GM21717 (cell line): ENCODE measurements around the gene CD68.

Experiments used
- ATAC-seq: cut with Tn5 transposase; IDR thresholded peaks from one replicate; pipeline ENCODE4 v1.9.1; 2021; ENCODE audit warnings: mild to moderate bottlenecking, moderate library complexity; ENCODE audit not compliant: unreplicated experiment

The CD68 gene

GRCh38 chr17:7579001-7579833 is at the start of gene CD68:
TSS of gene CD68 (plus strand) at chr17:7579638. CDS start at chr17:7579678, 40 bp downstream.
- ATAC-seq = no peak

DNA sequence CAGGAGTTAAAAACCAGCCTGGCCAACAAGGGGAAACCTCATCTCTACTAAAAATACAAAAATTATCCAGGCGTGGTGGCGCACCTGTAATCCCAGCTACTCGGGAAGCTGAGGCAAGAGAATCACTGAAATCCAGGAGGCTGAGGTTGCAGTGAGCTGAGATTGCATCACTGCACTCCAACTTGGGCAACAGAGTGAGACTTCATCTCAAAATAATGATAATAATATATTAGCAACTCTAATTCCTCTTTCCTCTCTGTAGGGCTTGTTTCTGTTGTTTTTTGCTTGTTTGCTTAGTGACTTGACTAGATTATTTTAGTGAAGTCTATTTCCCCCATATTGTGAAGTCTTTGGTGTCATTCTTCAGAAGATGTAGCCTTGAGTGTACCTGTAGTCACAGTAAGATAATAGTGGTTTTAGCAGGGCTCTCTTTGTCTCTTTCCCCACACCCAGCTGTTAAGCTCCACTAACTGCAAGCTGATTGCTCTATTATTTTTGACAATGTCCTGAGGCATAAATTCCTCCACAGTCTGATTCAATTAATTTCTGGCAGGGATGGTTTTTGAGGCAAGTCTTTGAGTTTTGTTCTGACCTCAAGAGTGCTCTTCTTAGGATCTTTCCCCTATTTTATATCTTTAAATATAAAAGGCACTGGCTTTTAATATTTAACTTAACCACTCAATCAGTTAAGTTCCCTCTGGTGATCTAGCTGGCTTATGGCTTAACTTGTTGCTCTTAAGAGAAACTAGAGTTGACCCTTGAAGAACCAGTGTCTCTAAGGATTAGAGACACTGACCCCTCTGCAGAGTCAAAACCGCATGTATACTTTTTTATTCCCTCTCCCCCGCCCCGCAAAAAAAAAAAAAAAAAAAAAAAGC is 49.2 kb upstream of the CD68 start:
- no peak for ATAC-seq

GRCh38 chr17:7538050-7538449 is 41.4 kb upstream of the CD68 start:
- no peak for ATAC-seq

GRCh38 chr17:7538891-7539545 is 40.4 kb upstream of the CD68 start:
- no peak for ATAC-seq

GRCh38 chr17:7541074-7541621 is 38.3 kb upstream of the CD68 start:
- no peak for ATAC-seq

DNA sequence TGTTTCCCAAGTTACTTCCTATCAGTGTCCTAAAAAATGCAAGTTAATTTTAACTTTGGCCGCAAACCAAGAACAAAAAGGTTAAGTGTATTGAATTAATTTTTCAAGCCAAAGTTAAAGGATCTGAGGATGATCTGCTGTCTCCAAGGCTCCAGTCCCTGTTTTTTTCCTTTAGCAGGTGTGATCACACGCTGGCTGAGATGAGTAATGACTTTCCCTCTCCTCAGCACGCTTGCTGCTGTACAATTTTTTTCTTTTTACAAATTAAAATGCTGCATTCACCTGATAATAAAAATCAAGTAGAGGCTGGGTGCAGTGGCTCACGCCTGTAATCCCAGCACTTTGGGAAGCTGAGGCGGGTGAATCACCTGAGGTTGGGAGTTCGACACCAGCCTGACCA is 34.5 kb upstream of the CD68 start:
- no peak for ATAC-seq

- no peak for ATAC-seq
Measured at GRCh38 chr17:7548585-7549400, 30.6 kb upstream of the CD68 start, which contains the start of gene TNFSF12. TSS of gene TNFSF12 (plus strand) at chr17:7549058. CDS start at chr17:7549154, 96 bp downstream.

- ATAC-seq = no peak
Measured at GRCh38 chr17:7549401-7550055, 29.9 kb upstream of the CD68 start.

DNA sequence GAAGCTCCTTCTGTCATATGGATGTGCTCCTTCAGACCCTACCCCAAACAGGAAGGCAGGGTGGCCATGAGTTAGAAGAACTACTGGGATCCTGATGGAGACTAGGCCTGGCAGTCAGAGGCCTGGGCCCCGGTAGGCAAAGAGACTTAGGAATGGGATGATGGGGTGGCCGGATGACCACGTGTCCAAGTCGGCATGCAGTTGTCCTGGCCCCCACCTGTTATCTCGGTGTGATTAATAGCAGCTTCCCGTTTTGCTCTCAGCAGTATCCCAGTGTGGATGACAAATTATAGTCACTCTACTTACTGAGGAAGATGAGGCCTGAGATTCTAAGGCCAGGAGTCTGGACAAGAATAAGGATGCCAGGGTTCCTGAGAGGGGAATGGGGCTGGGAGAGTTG is 29.1 kb upstream of the CD68 start:
- ATAC-seq = no peak

- ATAC-seq = no peak
Measured at GRCh38 chr17:7551396-7551795, 28.0 kb upstream of the CD68 start.

- ATAC-seq = peak; percentile 52
Measured at GRCh38 chr17:7552621-7553051, 26.8 kb upstream of the CD68 start.

GRCh38 chr17:7553356-7553755 is 26.1 kb upstream of the CD68 start:
- ATAC-seq = no peak

DNA sequence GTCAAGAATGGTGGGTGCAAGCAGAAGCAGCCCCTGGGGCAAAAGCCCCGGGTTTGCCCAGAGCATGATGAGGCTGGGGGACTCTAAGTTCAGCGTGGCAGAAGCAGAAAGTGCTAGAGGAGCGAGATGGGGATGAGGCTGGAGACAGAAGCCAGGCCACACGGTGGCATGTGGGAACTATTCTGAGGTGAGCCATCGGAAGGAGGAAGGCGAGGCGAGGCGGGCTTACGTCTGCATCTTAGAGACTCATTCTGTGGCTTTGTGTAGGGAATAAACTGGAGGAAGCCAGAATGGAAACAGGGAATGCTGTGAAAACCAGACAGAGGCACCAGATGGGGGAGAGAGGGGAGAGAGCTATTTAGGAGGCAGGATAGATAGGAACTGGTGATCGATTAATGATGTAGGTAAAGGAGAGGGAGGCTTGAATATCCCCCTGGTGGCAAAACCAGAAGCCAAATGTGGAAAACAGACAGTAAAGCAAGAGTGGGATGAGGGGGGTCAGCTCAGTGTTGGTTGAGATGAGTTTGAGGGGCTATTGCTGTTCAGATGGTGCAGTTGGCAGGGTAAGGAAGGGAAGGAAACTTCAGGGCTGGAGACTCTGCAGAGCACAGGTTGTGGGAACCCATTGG is 24.0 kb upstream of the CD68 start:
- no peak for ATAC-seq

GRCh38 chr17:7556627-7557026 is 22.8 kb upstream of the CD68 start:
- ATAC-seq = no peak

DNA sequence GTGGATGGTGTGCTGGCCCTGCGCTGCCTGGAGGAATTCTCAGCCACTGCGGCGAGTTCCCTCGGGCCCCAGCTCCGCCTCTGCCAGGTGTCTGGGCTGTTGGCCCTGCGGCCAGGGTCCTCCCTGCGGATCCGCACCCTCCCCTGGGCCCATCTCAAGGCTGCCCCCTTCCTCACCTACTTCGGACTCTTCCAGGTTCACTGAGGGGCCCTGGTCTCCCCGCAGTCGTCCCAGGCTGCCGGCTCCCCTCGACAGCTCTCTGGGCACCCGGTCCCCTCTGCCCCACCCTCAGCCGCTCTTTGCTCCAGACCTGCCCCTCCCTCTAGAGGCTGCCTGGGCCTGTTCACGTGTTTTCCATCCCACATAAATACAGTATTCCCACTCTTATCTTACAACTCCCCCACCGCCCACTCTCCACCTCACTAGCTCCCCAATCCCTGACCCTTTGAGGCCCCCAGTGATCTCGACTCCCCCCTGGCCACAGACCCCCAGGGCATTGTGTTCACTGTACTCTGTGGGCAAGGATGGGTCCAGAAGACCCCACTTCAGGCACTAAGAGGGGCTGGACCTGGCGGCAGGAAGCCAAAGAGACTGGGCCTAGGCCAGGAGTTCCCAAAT is 22.2 kb upstream of the CD68 start:
- no peak for ATAC-seq

GRCh38 chr17:7557775-7558543 is 21.5 kb upstream of the CD68 start:
- no peak for ATAC-seq

- ATAC-seq = no peak
Measured at GRCh38 chr17:7558544-7559319, 20.7 kb upstream of the CD68 start, which contains the start of gene TNFSF13. TSS of gene TNFSF13 (plus strand) at chr17:7558750. CDS start at chr17:7559040, 290 bp downstream.
